ENCODE measurements around the gene TBC1D10B.
"Not testable (repeated sequence)": the region's sequence is repeated elsewhere in the genome, so short reads cannot be mapped to it uniquely, and the experiment has no call there.

The TBC1D10B gene

GRCh38 chr16:30335598-30336474 lies 34.5 kb downstream of the TBC1D10B start (continued):
- TF ChIP-seq CSRNP3 (CRISPR knock-in tag; IDR thresholded peaks at IDR 0.05) (no peak), ESRRG (CRISPR knock-in tag; IDR thresholded peaks at IDR 0.05) (no peak), CSDC2 (CRISPR knock-in tag; IDR thresholded peaks at IDR 0.05) (no peak), ISL1 (CRISPR knock-in tag; IDR thresholded peaks at IDR 0.05) (no peak)

GRCh38 chr16:30335028-30335597 lies 35.2 kb downstream of the TBC1D10B start:
- peak; percentile 92 for ATAC-seq

DNA sequence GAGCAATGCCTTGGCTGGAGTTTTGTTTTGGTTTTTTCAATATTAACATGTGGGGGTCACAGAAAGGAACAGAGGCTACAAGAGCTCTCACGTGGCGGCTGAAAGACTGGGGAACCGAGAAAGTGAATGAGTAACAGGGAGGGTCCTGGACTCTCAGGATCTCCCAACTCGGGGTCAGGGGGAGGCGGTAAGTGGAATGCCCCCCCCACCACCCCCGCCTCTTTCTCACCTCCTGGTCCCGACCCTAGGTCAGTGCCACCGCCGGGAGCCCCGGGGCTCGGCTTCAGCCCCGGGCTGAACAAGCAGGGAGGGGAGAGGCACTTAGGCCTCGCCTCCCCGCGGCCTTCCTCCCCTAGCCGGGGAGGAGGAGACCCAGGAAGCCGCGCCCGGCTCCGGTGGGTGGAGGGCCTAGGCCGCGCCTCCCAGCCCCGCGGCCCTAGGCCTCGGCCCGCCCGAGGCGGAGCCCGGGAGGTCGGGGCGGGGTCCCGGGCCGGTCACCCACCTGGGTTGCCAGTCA lies 35.8 kb downstream of the TBC1D10B start:
- ATAC-seq, result peak; percentile 97

- ATAC-seq, result not testable (repeated sequence)
Observed at GRCh38 chr16:30324220-30324619, 46.1 kb downstream of the TBC1D10B start.

DNA sequence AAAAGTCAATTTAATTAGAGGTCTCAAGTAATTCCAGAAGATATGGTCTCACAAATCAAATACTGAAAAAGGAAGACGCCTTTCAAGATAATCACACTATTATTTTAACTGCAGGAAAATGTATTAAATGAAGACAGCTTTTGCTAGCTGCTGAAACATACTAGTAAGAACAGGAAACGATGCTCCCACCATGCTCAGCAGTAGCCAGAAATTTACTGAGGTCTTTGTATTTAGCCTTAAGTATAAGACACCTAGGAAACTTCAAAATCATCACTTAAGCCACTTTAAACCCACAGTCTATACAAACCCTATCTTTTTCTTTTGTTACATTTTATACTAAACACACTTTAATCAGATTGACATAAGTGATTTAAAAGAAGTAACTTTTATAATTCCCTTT lies 51.6 kb downstream of the TBC1D10B start:
- ATAC-seq, result not testable (repeated sequence)

GRCh38 chr16:30310937-30311336 lies 59.4 kb downstream of the TBC1D10B start:
- not testable (repeated sequence) for ATAC-seq

- ATAC-seq, result not testable (repeated sequence)
Observed at GRCh38 chr16:30309255-30309654, 61.0 kb downstream of the TBC1D10B start.

Data from SK-N-SH treated with all-trans-retinoic acid at 6 μM for 48 hours (cell line).